ENCODE results near the gene GFOD1.
"Not testable (repeated sequence)": the region's sequence is repeated elsewhere in the genome, so short reads cannot be mapped to it uniquely, and the experiment has no call there.

Gene GFOD1

DNA sequence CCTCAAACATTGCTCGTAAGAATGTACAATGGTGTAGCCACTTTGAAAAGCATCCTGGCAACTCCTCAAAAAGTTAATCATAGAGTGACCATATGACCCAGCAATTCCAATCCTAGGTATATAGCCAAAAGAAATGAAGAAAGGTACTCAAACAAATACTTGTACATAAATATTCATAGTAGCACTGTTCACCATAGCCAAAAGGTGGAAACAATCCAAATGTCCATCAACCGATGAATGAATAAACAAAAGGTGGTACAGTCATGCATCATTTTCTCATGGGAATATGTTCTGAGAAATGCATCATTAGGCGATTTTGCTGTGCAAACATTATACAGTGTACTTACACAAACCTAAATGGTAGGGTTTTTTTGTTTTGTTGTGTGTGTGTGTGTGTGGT lies 84.7 kb downstream of the GFOD1 start:
- no peak for DNase-seq

- DNase-seq: no peak
These were observed 86.6 kb downstream of the GFOD1 start for GRCh38 chr6:13400772-13401171.

DNA sequence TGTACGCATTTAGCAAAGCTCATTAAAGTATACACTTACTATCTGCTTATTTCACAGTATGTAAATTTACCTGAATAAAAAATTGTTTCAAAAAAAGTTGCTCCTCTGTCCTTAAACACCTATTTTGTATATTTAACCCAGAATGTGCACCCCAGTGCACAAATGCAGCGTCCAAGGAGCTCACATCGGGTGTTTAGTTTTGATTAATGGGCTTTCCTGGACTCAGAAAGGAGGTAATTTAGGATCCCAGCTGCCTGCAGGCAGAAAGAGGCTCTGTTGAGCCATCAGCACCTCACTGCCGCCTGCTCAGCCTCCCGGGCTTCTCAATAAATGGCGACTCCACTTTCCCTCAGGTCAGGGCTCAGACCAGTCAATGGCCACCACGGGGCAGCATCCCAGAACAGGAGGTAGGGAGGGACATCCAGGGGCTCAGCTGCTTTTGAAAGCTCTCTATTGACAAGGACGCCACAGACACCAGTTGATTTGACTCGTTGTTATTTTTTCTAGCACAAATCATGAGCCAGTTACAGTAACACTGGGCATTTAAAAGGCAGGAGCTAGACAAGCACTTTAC lies 88.9 kb downstream of the GFOD1 start:
- DNase-seq: no peak

GRCh38 chr6:13398069-13398381 lies 89.4 kb downstream of the GFOD1 start:
- DNase-seq: no peak

- no peak for DNase-seq
These were observed 89.9 kb downstream of the GFOD1 start for GRCh38 chr6:13397359-13398068.

- DNase-seq: no peak
These were observed 91.1 kb downstream of the GFOD1 start for GRCh38 chr6:13396241-13396792.

DNA sequence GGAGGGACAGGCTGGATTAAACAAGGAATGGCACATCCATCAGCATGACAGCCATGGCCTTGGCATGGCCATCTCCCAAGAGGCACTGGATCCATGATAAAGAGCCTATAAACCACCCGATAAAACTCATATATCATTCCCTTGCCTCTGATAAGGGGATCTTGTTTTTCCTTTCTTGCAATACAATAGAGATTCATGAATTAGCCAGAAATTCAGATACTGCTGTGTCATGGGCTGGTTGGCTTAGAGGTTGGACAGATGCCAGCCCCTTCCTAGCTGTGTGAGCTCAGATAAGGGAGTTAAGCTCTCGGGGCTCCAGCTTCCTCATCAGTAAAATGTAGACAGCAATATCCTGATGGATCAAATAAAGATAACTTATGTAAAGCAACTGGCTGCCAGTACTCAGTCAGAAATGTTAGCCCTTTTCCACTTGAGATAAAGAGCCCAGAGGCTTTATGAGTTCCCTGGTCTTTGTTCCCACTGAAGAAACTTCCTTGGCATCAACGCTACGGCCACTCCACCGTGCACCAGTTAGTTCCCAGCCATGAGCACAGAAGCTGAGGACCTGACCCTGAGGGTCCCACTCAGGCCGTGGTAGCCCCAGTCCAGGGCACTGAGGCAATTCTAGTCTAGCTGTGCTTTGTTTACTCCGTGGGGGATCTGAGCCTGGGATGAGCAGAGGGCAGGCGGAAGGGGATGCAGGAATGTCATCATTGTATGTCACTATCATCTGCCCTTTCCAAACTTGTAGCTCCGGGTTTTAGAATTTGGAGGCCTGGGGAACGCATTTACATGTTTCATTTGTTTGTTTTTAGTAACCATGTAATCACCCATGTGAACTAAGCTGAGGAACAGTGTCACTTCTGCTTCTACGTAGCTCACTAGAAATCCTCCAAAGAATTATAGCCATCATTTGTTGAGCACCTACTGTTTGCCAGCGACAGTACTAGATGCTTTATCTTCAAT lies 91.8 kb downstream of the GFOD1 start:
- no peak for DNase-seq

GRCh38 chr6:13392462-13392861 lies 94.9 kb downstream of the GFOD1 start:
- no peak for DNase-seq

- DNase-seq: no peak
These were observed 95.9 kb downstream of the GFOD1 start for GRCh38 chr6:13391537-13391936.

DNA sequence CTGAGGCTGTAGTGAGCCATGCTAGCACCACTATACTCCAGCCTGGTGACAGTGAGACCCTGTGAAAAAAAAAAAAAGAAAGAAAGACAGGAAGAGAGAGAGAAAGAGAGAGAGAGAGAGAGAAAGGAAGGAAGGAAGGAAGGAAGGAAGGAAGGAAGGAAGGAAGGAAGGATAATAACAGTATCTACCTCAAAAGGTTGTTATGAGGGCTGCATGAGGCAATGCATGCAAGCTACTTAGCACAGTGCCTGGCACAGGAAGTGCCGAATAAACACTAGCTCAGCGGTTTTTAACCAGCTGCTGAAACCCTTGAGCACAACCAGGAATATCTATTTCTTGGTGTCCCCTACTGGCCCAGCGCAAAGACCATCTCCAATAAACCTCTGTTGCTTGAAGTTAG lies 96.7 kb downstream of the GFOD1 start:
- no peak for DNase-seq

GRCh38 chr6:13389237-13389636 lies 98.2 kb downstream of the GFOD1 start:
- DNase-seq: not testable (repeated sequence)

- not testable (repeated sequence) for DNase-seq
These were observed 98.6 kb downstream of the GFOD1 start for GRCh38 chr6:13388769-13389168.

GRCh38 chr6:13384966-13385365 lies 102.4 kb downstream of the GFOD1 start:
- DNase-seq: no peak

DNA sequence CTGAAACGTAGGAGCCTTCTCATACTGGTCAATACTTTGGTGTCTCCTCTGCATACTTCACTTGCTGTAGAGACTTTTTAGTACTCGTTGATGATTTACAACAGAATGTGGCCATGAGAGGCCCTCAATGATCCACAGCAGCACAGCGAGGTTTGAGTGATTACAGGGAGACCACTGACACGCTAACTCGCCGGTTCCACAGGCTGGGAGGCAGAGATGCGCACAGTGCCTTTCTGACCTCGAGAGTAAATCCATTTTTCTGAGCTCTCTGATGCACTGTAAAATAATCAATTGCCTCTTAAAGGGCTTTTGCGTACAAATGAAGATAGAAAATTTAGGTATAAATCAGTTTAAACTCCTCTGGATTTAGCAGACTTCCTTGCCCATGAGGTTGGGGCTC lies 102.9 kb downstream of the GFOD1 start:
- DNase-seq: no peak

- DNase-seq: no peak
These were observed 103.9 kb downstream of the GFOD1 start for GRCh38 chr6:13383328-13384163.

DNA sequence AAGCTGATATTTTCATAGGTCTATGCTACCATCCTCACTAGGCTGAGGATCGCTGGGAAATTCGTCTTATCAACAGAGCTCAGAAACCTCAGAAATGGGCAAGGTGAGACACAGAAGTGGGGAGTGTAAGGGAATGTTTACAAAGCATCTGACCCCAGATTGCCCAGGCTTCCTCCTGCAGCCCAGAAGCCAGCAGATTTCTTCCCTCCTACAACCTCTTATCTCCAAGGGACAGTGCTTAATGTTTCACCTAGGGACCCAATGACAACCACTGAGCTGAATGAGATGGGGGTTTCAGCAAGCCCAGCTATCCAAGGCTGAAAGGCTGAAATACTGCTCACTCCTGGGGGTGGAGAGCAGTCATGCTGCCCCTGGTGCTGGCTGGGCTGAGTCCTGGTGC lies 106.6 kb downstream of the GFOD1 start:
- DNase-seq: no peak

DNA sequence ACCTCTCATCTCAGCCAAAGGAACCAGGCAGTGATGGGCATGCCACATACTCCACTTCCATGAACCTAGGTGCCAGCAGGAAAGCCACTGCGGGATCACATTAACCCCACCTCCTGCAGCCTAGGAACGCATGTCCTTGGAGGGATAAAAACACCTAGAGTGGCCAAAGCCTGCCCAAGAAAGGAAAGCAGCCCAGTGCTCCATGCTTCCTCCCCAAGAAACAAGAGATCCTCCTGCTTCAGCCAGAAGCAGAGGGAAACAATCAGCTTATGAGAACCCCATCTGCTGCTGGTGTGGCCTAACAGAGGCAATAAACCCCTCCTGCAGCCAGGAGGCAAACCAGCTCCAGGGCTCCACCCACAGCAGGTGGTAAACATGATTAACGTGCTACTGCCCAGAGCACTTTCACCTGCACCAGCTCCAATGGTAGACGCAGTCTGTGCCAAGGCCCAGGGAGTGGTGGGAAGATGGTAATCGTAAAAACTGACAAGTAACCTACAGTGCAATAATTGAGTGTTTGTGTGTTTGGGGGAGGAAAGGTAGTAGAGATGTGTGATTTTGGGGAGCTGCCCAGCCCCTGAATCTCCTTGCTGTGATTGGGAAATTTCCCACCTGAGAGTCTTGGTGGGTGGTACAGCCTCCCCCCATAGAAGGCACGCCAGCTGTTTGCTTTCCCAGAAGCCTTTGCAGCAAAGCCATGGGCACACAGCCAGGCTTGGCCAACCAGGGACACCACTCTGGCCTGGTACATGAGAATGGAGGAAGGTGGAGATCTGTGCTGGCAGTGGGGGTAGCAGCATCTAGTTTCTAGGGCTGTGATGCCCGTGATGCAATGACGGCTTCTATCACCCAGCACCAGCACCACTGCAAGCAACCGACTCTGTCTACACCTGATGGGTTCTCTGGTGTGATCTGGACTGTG lies 108.5 kb downstream of the GFOD1 start:
- no peak for DNase-seq

GRCh38 chr6:13377054-13377758 lies 110.2 kb downstream of the GFOD1 start:
- no peak for DNase-seq

- no peak for DNase-seq
These were observed 112.0 kb downstream of the GFOD1 start for GRCh38 chr6:13375360-13375878.

GRCh38 chr6:13373919-13374318 lies 113.5 kb downstream of the GFOD1 start:
- DNase-seq: no peak

DNA sequence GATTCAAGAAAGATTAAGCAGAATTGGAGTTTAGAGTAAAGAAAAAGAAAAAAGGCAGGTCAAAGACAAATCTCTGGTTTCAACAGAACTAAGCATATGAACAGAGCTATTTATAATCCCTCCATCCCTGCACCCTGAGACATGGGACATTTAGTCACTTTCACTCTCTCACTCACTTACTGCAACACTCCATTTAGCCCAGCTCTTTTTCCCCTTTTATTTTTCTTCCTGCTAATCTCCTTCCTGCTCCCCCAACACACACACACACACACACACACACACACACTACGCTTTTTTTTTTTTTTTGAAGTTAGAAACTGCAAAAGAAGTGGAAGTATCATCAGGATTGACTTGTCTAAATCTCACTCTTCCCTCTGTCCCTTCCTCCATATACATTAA lies 113.9 kb downstream of the GFOD1 start:
- DNase-seq: no peak

Measured in T-helper 9 cell (primary cell).